ENCODE results near the gene DHRS3. TPM values are rescaled to one million over a fixed set of nuclear protein-coding genes. Genes with fewer than 3 reads are reported as not detected.

DHRS3 gene
- total RNA-seq, 6 donors from 2014 or later = 84.9 to 154 (median 119) TPM

DNA sequence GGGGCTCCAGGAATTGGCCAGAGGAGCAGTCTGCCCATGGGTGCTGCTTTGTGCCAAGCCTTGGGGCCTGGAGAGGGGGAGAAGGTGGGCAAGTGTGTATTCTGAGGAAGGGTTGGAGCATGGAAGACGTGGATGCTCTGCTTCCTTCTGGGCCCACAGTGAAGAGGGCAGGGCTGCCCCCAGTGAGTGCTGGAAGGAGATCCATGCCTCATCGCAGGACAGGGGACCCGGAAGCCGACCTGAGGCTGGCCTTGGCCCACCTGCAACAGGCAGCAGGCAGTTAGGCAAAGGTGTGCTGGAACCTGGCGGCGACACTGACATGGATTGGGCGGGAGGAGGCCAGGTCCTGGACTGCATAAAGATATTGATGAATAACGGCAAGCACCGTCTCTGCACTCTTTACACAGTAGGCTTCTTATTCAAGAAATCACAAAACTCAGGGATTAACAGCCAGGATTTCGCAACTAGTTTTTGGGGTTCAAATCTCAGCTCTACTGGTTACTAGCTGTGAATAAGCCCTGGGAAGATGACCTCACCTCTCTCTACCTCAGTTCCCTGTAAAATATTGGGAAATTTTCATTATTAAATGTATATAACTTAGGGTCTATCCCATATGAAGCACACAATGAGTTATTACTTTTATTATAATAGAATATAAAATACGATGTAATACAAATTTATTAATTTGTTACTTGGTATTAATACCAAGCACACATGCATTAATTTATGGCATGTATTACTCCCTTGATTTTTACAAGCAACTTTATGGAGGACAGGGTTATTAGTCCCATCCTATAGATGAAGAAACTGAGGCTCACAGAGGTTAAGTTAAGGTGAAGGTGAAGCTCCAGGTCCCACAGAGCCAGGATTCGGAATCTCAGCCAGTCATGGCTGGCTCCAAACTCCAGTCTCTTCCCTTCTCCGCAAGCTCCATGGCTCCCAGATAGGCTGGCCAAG lies 62.3 kb downstream of the DHRS3 start:
- WGBS, 2 donors = 93 to 95% methylated on average over 12 to 13 of the region's 13 CpGs

DNA sequence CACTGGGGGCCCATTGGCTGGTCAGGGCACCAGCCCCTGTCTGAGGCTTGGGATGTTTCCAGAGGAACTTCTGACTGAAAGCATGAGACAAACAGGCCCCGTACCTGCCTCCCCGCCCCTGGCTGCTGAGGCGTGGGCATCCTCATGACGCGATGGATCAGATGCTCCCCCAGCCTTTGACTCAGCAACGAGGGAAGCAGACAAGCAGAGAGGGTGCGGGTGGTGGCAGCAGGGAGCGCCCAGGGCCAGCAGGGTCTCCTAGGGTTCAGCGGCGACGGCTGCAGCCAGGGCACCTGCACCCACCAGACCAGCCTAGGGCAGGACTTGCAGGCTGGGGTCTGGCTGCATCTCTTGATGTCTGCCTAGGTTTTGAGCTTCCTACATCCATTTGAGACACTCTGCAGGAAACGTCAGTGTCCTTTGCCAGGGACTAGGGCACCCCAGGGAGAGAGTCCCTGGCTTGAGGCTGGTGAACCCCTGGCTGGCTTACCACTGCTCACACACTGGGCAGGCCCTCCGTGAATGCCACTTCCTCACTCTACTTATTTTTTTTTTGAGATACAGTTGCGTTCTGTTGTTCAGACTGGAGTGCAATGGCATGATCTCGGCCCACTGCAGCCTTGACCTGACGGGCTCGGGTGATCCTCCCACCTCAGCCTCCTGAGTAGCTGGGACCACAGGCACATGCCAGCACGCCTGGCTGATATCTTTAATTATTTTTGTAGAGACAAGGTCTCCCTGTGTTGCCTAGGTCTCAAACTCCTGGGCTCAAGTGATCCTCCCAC lies 63.3 kb downstream of the DHRS3 start:
- no peaks in the 10 kb centered on the region for H3K36me3 ChIP-seq
- H3K9me3 ChIP-seq = no peaks in the 10 kb centered on the region
- peaks cover 15 to 40% (median 30%) of the 10 kb centered on the region in 4 donors for H3K4me1 ChIP-seq
- no peak for TF ChIP-seq POLR2A (IDR thresholded peaks at IDR 0.05)
- no peak for TF ChIP-seq EP300 (IDR thresholded peaks at IDR 0.05)
- TF ChIP-seq, protein P1, sequence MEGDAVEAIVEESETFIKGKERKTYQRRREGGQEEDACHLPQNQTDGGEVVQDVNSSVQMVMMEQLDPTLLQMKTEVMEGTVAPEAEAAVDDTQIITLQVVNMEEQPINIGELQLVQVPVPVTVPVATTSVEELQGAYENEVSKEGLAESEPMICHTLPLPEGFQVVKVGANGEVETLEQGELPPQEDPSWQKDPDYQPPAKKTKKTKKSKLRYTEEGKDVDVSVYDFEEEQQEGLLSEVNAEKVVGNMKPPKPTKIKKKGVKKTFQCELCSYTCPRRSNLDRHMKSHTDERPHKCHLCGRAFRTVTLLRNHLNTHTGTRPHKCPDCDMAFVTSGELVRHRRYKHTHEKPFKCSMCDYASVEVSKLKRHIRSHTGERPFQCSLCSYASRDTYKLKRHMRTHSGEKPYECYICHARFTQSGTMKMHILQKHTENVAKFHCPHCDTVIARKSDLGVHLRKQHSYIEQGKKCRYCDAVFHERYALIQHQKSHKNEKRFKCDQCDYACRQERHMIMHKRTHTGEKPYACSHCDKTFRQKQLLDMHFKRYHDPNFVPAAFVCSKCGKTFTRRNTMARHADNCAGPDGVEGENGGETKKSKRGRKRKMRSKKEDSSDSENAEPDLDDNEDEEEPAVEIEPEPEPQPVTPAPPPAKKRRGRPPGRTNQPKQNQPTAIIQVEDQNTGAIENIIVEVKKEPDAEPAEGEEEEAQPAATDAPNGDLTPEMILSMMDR (IDR thresholded peaks at IDR 0.05) = no peak
- no peak for TF ChIP-seq POLR2AphosphoS5 (IDR thresholded peaks at IDR 0.05)
- peak overlapping the region in 2 of 4 donors; percentile 40 to 67 for H3K27ac ChIP-seq
- no peak overlapping the region for H3K4me3 ChIP-seq
- H3K27me3 ChIP-seq = no peaks in the 10 kb centered on the region
- ATAC-seq (ENCODE audit: low FRiP score in 2 of 2) = no peak
- DNase-seq = peak in 1 of 2 donors; percentile 69
- 91 to 94% methylated on average over 18 of the region's 18 CpGs for WGBS, 2 donors

More for the DNA sequence above, 62.3 kb downstream of the DHRS3 start:
- ATAC-seq (ENCODE audit: low FRiP score in 2 of 2) = peak in 1 of 2 donors; percentile 23
- Histone ChIP-seq H3K9me3 (no peaks in the 10 kb centered on the region), H3K27me3 (no peaks in the 10 kb centered on the region), H3K27ac (peak overlapping the region; percentile 48 to 79 (median 62)), H3K36me3 (no peaks in the 10 kb centered on the region), H3K4me1 (peaks cover 15 to 36% (median 28%) of the 10 kb centered on the region in 4 donors), H3K4me3 (no peak overlapping the region)
- DNase-seq = no peak
- TF ChIP-seq POLR2A (IDR thresholded peaks at IDR 0.05) = no peak
- TF ChIP-seq EP300 (IDR thresholded peaks at IDR 0.05) = no peak
- no peak for TF ChIP-seq POLR2AphosphoS5 (IDR thresholded peaks at IDR 0.05)
- TF ChIP-seq, protein P1 (IDR thresholded peaks at IDR 0.05) = no peak

DNA sequence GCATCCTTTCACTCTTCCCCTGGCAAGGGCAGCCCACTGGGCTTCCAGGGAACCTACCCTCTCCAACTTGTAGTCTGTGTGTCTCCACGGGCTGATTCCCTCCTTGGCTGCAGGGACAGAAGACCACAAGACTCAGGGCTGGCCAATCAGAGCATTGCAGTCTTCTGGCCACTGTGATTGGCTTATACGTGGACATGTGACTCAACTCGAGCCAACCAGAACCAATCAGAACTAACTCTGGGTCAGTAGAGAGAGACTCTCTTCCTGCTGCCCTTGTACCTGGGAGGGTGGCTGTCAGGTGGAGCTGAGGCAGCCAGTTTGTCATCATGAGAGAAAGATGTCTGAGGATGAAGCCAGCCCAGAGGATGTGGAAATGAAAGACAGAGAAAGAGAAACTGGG lies 64.0 kb downstream of the DHRS3 start:
- WGBS, 2 donors = 77 to 87% methylated on average over 3 of the region's 3 CpGs

More for the DNA sequence above, 64.0 kb downstream of the DHRS3 start:
- H3K27me3 ChIP-seq = no peaks in the 10 kb centered on the region
- H3K4me1 ChIP-seq = peaks cover 15 to 44% (median 37%) of the 10 kb centered on the region in 4 donors
- no peak for DNase-seq
- H3K4me3 ChIP-seq = no peak overlapping the region
- no peaks in the 10 kb centered on the region for H3K36me3 ChIP-seq
- no peak for ATAC-seq (ENCODE audit: low FRiP score in 2 of 2)
- TF ChIP-seq POLR2A (IDR thresholded peaks at IDR 0.05) (no peak), EP300 (IDR thresholded peaks at IDR 0.05) (no peak), POLR2AphosphoS5 (IDR thresholded peaks at IDR 0.05) (no peak)
- TF ChIP-seq, protein P1 (IDR thresholded peaks at IDR 0.05) = no peak
- H3K27ac ChIP-seq = peak overlapping the region in 2 of 4 donors; percentile 42 to 67
- no peaks in the 10 kb centered on the region for H3K9me3 ChIP-seq
